NCI-H82 treated with DMSO at 0.1 percent for 48 hours (cell line): ENCODE data around the gene FXYD3.

ENCODE experiments used
- DNase-seq: peaks from one replicate; lab custom pipeline; 2025; ENCODE audit not compliant: unreplicated experiment; lab: John Stamatoyannopoulos, UW

The FXYD3 gene

DNA sequence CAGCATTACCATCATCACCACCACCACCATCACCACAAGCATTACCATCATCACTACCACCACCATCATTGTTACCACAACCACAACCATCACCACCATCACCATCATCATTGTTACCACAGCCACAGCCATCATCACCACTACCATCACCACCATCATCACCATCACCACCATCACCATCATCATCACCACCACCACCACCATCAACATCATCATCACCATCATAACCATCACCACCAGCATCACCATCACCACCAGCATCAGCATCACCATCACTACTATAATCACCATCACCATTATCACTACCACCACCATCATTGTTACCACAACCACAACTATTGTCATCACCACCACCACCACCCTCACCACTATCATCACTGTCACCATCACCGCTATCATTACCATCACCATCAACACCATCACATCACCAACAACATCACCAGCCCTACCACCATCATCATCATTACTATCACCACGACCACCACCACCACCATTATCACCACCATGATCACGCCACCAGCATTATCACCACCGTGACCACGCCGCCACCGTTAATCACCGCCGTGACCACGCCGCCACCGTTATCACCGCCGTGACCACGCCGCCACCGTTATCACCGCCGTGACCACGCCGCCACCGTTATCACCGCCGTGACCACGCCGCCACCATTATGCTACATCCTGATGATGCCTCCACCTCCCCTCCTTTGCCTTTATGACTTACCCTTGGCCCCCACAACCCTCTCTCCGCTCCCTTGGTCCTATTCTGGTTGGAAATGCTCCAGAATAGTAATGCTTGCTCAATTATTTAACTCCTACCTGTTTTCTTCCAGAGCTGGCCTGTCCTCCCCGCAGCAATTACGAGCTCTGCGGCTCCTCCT is 10.0 kb upstream of the FXYD3 start:
- no peak for DNase-seq

DNA sequence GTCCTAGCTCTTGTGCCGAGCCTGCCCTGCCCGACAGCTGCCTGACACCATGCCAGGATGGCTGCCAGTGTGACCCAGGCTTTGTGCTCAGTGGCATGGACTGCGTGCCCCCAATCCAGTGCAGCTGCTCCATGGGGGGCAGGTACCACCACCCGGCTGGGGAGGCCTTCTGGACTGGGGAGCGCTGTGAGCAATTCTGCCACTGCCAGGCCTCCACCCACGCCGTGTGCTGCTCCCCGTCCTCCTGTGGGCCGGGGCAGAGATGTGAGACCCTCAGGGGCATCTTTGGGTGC is 9.4 kb upstream of the FXYD3 start:
- no peak for DNase-seq

DNA sequence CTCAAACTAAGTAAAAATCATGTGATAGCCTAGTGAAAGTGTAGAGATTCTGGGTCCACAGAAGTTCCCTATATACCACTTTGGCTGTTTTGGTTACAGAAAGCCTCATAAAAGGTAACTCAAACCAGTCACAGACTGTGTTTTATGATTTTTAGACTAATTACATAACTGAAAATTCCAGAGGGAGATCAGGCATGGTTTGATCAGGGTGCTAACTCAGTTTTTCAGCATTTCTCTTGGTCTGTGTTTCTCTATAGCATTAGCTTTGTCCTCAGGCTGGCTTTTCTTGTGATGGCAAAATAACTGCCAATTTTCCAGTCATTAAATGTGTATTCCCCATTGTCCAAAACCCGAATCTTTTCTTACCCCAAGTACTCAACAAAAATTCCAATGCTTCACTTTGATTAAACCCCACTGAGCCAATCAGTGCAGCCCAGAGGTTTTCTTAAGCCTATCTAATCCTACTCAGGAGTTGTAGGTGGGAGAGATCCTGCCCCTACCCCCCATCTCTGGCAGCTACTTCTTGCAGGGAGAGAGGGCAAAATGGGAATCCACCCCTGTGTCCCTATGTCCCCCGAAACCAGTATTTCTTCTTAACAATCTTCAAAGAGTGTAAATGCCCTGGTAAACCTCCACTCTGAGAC is 8.6 kb upstream of the FXYD3 start:
- no peak for DNase-seq

DNA sequence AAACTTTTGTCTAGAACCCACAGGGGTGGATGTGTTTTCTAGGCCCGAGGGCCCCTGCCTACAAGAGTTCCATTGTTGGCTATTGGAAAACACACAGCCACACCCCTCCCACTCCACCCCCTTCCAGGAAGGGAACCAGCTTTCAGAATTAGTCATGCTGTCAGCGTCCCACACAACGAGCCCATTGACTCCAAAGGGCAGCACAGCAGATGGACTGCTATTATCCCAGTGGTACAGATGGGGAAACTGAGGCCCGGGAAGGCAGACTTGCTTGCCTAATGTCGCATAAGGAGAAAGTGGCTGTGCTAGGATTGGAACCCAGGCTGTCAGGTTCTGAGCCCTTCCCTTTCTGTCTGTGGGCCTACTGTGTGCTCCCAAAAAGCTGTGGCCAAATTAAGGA is 8.1 kb upstream of the FXYD3 start:
- no peak for DNase-seq

DNA sequence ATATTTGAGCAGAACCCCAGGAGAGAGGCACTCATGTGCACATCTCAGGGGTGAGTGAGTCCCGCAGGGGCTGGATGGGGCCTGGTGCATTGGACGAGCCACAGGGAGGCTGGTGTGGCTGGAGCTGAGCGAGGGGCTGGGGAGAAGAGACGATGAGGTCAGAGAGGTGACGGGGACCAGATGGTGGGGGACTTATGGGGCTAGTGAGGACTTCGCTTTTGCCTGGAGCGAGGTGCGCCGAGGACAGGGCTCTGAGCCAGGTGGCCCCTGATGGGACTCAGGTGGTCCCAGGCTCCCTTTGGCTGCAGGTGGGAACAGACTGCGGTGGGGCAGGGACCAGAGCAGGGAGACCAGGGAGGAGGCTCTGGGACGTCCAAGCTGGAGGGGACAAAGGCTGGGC is 6.9 kb upstream of the FXYD3 start:
- DNase-seq: no peak

DNA sequence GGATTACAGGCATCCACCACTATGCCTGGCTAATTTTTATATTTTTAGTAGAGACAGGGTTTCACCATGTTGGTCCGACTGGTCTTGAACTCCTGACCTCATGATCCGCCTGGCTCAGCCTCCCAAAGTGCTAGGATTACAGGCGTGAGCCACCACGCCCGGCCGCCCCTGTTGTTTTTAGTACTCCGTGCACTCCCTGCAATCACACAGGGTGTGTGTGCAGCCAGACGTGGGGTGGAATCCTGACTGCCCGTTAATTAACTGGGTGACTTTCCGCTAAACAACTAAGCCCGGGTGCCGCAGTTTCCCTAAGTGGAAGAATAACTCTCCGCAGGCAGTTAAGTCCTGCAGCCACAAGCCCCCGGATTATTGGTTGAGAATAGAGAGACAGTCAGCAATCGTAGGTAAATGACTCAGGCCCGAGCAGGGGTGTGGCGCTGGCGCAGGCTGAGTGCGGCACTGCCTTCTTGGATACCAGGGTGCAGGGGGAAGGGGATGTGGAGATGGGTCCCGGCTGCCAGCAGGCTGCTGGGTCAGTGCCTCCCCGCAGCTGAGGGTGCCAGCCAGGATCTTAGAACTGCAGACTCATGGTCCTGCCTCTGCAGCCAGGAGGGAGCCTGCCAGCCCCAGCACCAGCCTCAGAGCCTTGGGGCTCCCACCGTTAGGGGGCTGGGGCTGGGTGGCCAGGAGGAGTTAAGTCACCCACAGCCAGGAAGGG is 6.1 kb upstream of the FXYD3 start:
- no peak for DNase-seq

DNA sequence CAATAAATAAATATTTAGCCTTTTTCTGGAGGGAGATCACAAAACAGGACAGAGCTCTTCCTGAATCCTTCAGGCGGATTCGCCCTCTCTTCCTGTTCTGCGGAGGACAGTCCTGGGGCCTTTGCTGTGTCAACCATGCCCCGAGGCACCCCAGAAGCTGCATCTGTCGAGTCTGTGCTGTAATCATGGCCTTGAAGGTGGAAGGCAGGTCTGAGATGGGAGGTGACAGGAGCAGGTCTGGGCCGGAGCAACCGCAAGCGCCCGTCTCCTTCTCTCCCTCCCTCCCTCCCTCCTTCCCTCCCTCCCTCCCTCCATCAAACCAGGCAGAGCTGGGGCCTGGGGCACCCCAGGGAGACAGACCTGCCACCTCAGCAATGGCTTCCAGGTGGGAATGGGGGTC is 4.6 kb upstream of the FXYD3 start:
- no peak for DNase-seq

DNA sequence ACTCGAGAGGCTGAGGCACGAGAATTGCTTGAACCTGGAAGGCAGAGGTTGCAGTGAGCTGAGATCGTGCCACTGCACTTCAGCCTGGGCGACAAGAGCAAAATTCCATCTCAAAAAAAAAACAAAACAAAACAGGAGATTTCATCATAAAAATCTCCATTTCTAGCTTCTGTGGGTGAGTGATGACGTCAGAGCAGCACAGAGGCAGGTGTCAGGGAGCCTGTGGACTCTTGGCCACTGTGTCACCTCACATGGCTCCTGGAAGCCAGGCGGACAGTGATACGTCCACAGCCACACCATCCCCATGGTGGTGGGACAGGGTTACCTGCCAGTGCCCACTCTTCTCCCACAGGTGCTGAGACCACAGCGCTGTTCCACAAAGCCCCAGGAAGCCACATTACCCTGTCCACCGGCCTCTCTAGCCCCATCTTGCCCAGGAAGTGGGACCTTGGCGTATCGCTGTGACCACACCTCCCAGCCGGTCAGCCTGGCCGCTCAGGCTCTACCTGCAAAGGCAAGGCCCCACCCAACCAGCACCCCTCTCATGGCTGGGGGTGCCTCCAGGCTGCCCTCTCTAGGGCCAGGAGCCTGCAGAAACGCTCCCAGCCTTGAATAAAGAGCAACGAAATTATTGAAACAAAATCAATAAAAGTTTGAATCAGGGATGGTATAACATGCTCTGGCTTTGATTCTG is 2.5 kb upstream of the FXYD3 start:
- DNase-seq: no peak

DNA sequence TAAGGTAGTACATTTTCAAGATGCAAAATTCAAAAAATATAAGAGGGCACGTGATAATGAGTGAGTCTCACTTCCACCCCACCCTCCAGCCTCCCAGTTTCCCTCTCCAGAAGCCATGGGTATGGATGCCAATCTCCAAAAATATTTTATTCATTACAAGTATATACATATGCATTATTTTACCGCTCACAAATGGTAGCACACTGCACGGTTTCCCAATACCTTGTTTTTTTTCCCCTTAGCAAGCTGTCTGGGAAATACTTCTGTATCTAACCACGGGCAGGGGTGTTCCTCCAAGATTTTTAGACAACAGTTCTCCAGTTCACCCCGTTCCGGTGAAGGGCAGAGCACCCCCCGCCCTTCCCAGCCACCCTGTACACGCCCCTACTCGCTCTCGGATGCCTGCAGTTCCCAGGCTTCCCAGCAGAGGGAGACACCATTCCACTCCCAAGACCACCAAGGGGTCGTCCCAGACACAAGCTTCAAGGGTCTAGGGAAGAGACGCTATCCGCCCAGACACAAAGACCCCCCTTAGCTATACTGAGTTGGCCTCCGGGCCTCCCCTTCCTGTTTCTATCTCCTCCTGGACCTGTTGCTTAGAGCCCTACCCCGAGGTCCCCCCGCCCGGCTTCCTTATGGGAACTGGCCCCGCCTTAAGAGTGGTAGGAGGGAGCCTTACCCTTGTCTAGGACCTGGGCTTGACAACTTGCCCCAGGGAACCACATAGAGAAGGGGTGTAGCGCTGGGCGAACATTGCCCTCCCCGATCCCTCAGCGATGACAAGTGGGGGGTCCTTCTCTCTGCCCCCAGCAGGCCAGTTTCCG is 1.1 kb upstream of the FXYD3 start:
- DNase-seq: peak; percentile 75

DNA sequence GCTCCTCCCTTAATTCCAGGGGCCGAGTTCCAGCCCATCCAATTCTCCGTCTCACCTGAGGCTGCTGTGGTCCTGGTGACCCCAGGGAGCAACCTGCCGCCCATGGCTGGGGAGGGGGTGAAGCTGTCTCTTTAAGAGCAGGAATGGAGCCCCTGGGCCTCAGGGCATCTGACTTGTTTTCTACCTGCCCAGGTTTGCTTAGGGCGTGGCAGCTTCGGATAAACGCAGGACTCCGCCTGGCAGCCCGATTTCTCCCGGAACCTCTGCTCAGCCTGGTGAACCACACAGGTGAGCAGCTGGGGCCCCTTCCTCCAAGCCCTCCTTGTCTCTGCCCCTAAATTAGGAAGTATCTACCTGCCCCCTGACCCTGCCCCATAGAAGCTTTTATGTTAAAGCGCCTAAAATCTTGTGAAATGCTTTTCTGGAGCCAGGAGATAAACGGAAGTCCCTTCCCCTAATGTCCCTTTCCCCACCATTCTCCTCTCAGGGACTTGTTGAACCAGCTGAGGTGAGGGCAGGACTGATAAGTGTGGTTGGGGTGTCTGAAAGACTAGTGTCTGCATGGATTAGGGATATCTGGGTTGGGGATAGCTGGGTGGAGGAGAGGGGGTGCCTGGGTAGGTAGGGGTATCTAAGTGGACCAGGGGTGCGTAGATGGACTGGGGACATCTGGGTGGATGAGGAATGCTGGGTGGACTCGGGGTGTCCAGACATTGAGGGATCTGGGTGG is 614 bp downstream of the FXYD3 start:
- no peak for DNase-seq

DNA sequence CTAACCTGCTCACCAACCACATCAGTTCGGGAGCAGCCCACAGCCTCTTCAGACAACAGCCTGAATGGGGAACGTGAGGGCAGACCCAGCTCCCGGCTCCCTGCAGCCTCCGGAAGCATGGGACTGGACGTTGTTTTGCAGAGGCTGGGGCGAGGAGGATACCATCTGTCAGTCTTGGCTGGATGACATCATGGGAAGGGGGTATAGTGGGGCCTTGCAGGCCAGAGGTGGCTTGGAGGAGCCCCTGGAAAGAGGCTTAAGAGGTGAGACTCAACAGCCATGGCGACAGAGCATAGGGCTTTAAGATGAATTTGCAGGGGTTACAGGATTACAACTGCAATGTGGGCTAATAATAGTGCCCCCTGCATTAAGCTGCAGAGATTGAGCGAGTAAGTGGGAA is 1.5 kb downstream of the FXYD3 start:
- peak; percentile 87 for DNase-seq

DNA sequence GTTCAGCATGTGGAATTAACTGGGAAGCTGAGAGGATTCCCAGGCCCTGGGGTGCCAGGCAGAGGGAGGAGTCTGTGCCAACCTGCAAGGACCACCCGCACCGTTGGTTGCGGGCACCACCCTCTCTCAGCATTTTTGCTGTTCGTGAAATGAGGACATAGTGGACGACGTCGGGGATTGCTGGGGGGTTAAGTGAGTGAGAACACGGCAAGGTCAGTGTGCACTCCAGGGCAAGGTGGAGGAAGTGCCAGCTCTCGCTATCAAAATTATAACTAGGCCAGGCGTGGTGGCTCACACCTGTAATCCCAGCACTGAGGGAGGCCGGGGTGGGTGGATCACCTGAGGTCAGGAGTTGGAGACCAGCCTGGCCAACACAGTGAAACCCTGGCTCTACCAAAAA is 2.2 kb downstream of the FXYD3 start:
- no peak for DNase-seq

DNA sequence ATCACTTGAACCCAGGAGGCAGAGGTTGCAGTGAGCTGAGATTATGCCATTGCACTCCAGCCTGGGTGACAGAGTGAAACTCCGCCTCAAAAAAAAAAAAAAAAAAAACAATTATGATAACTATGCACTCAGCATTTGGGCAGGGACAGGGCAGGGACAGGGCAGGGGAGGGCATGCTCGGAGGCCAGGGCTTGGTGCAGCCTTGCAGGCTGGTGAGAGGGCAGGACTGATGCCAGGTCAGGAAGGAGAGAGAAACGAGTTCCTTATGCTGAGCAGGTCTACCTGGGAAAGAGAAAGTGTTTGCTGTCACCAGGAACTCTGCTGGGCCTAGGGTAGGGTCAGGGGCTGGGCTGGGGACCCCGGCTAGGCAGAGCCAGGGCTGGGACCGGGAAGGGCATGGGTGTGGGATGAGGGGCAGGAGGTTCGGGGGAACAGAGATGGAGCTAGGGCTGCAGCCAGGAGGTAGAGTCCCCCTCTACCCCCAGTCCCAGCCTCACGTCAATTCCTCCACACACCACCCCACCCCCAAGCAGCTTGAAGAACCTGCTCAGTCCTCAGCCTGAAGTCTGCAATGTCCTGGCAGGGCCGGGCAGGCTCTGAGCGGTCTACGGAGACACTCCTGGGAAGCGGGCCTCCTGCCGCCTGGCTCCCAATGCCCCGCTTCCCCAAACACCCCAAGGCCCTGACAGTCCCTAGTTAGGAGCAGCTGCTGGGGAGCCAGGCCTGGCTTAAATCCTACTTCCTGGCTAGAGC is 2.8 kb downstream of the FXYD3 start:
- DNase-seq: no peak

DNA sequence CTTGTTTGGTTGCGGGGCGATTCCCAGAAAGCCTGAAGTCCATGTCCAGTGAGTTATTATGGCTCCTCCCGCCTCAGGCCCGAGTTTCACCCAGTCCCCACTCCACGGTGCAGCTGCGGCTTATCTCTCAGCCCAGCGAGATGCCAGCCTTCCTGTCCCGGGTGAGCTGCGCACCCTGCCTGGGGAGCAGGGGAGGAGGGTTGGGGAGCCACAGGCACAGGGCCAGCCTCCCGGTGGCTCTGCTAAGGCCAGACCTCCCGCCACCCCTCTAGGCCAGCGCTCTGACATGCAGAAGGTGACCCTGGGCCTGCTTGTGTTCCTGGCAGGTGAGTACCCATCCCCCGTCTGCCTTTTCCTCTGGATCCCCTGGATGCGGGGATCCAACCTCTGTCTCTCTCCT is 3.5 kb downstream of the FXYD3 start:
- no peak for DNase-seq

DNA sequence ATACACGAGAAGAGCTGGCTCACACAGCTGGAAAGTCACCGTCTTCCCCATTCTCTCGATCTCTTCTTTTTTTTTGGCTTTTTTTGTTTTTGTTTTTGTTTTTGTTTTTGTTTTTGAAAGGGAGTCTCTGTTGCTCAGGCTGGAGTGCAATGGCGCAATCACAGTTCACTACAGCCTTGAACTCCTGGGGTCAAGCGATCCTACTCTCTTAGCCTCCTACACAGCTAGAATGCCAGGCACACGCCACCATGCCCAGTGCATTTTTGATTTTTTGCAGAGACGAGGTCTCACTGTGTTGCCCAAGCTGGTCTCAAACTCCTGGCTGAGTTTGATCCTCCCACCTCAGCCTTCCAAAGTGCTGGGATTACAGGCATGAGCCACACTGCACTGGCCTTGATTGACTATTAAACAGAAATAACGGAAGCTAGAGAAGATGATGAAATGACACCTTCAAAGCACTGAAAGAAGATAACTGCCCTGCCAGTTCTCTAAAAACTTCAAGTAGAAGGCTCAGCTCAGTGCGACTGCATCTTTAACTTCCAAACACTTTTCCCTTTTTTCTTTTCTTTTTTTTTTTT is 4.0 kb downstream of the FXYD3 start:
- no peak for DNase-seq

DNA sequence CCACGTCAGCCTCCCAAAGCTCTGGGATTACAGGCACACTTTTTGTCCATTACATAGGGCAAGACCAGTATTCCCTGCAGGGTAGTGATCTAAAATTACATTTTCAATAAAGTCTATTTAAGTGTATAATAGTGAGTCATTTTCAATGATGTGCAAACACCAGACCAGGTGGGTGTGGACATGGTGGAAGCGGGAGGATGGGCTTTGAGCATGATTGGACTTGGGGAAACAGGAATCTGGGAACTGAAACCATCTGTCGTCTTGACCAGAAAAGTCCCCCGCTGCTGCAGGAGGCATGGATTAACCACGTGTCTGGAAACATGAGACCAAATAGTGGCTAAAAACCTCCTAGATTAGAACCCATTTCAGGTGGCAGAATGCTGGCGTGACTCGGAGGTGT is 4.9 kb downstream of the FXYD3 start:
- DNase-seq: peak; percentile 87

DNA sequence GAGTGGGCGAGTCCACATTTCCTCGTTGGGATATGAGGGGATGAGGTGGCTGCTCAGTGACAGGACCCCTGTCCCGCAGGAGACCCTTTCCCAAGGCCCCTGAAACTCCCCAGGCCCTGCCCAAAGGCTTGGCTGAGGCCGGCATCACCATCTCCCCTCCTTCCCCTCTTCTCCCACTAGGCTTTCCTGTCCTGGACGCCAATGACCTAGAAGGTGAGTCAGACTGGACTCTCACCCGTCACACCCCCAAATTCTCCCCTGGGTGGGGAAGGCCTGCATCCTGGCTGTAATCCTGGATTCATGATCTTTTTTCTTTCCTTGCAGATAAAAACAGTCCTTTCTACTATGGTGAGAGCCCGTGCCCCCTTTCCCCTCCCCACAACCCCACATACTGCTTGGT is 5.3 kb downstream of the FXYD3 start:
- DNase-seq: no peak

DNA sequence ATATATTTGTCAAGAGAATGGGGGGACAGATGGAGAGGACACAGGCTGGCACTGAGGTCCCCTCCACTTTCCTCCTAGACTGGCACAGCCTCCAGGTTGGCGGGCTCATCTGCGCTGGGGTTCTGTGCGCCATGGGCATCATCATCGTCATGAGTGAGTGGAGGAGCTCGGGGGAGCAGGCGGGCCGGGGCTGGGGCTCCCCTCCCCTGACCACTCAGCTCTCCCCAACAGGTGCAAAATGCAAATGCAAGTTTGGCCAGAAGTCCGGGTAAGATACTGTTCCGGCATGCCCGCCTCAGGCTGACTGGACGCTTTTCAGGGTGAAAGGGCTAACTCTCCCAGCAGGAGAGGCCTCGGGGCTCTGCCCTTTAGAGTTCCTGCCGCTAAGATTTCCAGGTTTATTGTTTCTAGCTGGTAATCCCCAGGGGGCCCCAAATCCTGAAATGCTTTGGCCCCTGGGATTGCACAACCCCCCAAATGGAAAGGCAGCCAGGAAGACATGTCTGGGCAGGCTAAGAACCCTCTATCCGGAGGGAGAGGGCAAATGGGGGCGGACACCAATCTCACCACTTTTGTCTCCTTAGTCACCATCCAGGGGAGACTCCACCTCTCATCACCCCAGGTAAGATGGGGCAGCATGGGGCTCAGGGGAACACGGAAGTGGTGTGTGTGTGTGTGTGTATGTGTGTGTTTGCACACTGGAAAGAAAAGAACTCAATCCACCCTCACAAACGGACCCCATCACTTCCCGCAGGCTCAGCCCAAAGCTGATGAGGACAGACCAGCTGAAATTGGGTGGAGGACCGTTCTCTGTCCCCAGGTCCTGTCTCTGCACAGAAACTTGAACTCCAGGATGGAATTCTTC is 7.3 kb downstream of the FXYD3 start:
- DNase-seq: no peak
